GM12891 (cell line): ENCODE measurements around the gene NCK1.

ENCODE experiments used
- PAX5 ChIP-seq: IDR thresholded peaks from 2 replicates; pipeline ENCODE4 v1.6.1; 2011; ENCODE audit warnings: low read length, moderate library complexity, mild to moderate bottlenecking; ENCODE audit not compliant: insufficient read depth, severe bottlenecking
- POLR2A ChIP-seq: IDR thresholded peaks from 2 replicates; pipeline ENCODE4 v1.6.1; 2011; ENCODE audit warnings: low read depth, low read length, control low read depth
- POLR2AphosphoS5 ChIP-seq: IDR thresholded peaks from 2 replicates; pipeline ENCODE4 v1.6.1; 2011; ENCODE audit warnings: low read depth, low read length, control low read depth
- POU2F2 ChIP-seq: IDR thresholded peaks from 2 replicates; pipeline ENCODE4 v1.6.1; 2011; ENCODE audit warnings: low read depth, mild to moderate bottlenecking, control low read depth, low read length, moderate library complexity
- SPI1 ChIP-seq: IDR thresholded peaks from 2 replicates; pipeline ENCODE4 v1.6.1; 2011; ENCODE audit warnings: low read depth, low read length, control low read depth
- TAF1 ChIP-seq: IDR thresholded peaks from 2 replicates; pipeline ENCODE4 v1.6.1; 2011; ENCODE audit warnings: low read depth, low read length, control low read depth

GRCh38 chr3:136858381-136858780 is 3.6 kb upstream of the NCK1 start:
- TF ChIP-seq POLR2A (no peak), POLR2AphosphoS5 (no peak), POU2F2 (no peak), TAF1 (no peak), SPI1 (no peak), PAX5 (no peak)
